ENCODE results near the gene IL36B.

The IL36B gene

DNA sequence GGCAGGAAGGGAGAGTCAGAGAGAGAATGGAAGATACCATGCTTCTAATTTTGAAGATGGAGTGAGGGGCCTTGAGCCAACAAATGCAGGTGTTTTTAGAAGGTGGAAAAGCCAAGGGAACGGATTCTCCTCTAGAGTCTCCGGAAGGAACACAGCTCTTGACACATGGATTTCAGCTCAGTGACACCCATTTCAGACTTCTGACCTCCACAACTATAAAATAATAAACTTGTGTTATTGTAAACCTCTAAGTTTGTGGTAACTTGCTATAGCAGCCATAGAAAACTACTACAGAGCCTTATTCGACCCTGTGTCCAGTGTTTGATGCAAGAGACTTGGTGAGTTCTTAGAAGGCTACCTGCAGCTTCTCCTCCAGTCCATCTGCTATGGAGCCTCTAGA lies 22.9 kb upstream of the IL36B start:
- no peaks in the 10 kb centered on the region for H3K79me2 ChIP-seq (ENCODE audit: control insufficient read depth, insufficient read depth, low read length, unreplicated experiment)
- no peak overlapping the region for H2AFZ ChIP-seq (ENCODE audit: low read length, unreplicated experiment)
- H3K36me3 ChIP-seq (ENCODE audit: insufficient read depth, low read length): no peaks in the 10 kb centered on the region
- H3K4me3 ChIP-seq (ENCODE audit: low read depth, low read length): no peak overlapping the region
- no peak overlapping the region for H3K27ac ChIP-seq (ENCODE audit: low read depth, low read length)
- H3K27me3 ChIP-seq (ENCODE audit: insufficient read depth, low read length): peaks cover 33% of the 10 kb centered on the region
- peaks cover 12% of the 10 kb centered on the region for H3K4me1 ChIP-seq (ENCODE audit: control insufficient read depth, insufficient read depth, low read length, unreplicated experiment)

DNA sequence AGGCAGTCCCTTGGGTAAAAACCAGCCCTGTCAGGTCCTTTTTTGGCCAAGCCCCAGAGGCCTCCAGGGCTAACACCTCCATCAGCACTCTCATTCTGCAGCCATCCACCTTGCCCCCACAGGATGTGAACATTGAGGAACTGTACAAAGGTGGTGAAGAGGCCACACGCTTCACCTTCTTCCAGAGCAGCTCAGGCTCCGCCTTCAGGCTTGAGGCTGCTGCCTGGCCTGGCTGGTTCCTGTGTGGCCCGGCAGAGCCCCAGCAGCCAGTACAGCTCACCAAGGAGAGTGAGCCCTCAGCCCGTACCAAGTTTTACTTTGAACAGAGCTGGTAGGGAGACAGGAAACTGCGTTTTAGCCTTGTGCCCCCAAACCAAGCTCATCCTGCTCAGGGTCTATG lies 22.4 kb upstream of the IL36B start:
- no peak overlapping the region for H2AFZ ChIP-seq (ENCODE audit: low read length, unreplicated experiment)
- no peak overlapping the region for H3K4me3 ChIP-seq (ENCODE audit: low read depth, low read length)
- no peaks in the 10 kb centered on the region for H3K79me2 ChIP-seq (ENCODE audit: control insufficient read depth, insufficient read depth, low read length, unreplicated experiment)
- H3K27ac ChIP-seq (ENCODE audit: low read depth, low read length): no peak overlapping the region
- peaks cover 33% of the 10 kb centered on the region for H3K27me3 ChIP-seq (ENCODE audit: insufficient read depth, low read length)
- no peaks in the 10 kb centered on the region for H3K36me3 ChIP-seq (ENCODE audit: insufficient read depth, low read length)
- H3K4me1 ChIP-seq (ENCODE audit: control insufficient read depth, insufficient read depth, low read length, unreplicated experiment): peaks cover 12% of the 10 kb centered on the region

- Histone ChIP-seq H3K36me3 (ENCODE audit: insufficient read depth, low read length) (no peaks in the 10 kb centered on the region), H2AFZ (ENCODE audit: low read length, unreplicated experiment) (no peak overlapping the region), H3K4me1 (ENCODE audit: control insufficient read depth, insufficient read depth, low read length, unreplicated experiment) (peaks cover 12% of the 10 kb centered on the region), H3K27ac (ENCODE audit: low read depth, low read length) (no peak overlapping the region), H3K27me3 (ENCODE audit: insufficient read depth, low read length) (peaks cover 36% of the 10 kb centered on the region), H3K79me2 (ENCODE audit: control insufficient read depth, insufficient read depth, low read length, unreplicated experiment) (no peaks in the 10 kb centered on the region), H3K4me3 (ENCODE audit: low read depth, low read length) (no peak overlapping the region)
These were observed 20.7 kb upstream of the IL36B start for GRCh38 chr2:113073325-113073834.

- no peaks in the 10 kb centered on the region for H3K36me3 ChIP-seq (ENCODE audit: insufficient read depth, low read length)
- H2AFZ ChIP-seq (ENCODE audit: low read length, unreplicated experiment): no peak overlapping the region
- peaks cover 41% of the 10 kb centered on the region for H3K27me3 ChIP-seq (ENCODE audit: insufficient read depth, low read length)
- H3K4me1 ChIP-seq (ENCODE audit: control insufficient read depth, insufficient read depth, low read length, unreplicated experiment): peaks cover 6% of the 10 kb centered on the region
- H3K79me2 ChIP-seq (ENCODE audit: control insufficient read depth, insufficient read depth, low read length, unreplicated experiment): no peaks in the 10 kb centered on the region
- H3K27ac ChIP-seq (ENCODE audit: low read depth, low read length): no peak overlapping the region
- H3K4me3 ChIP-seq (ENCODE audit: low read depth, low read length): no peak overlapping the region
These were observed 19.9 kb upstream of the IL36B start for GRCh38 chr2:113072584-113072983.

GRCh38 chr2:113070606-113070975 lies 17.9 kb upstream of the IL36B start:
- no peaks in the 10 kb centered on the region for H3K36me3 ChIP-seq (ENCODE audit: insufficient read depth, low read length)
- H3K4me3 ChIP-seq (ENCODE audit: low read depth, low read length): no peak overlapping the region
- peaks cover 44% of the 10 kb centered on the region for H3K27me3 ChIP-seq (ENCODE audit: insufficient read depth, low read length)
- H3K79me2 ChIP-seq (ENCODE audit: control insufficient read depth, insufficient read depth, low read length, unreplicated experiment): no peaks in the 10 kb centered on the region
- H3K27ac ChIP-seq (ENCODE audit: low read depth, low read length): no peak overlapping the region
- H3K4me1 ChIP-seq (ENCODE audit: control insufficient read depth, insufficient read depth, low read length, unreplicated experiment): peaks cover 6% of the 10 kb centered on the region
- no peak overlapping the region for H2AFZ ChIP-seq (ENCODE audit: low read length, unreplicated experiment)

GRCh38 chr2:113069676-113070605 lies 17.3 kb upstream of the IL36B start:
- H3K27me3 ChIP-seq (ENCODE audit: insufficient read depth, low read length): peaks cover 44% of the 10 kb centered on the region
- no peaks in the 10 kb centered on the region for H3K79me2 ChIP-seq (ENCODE audit: control insufficient read depth, insufficient read depth, low read length, unreplicated experiment)
- no peak overlapping the region for H2AFZ ChIP-seq (ENCODE audit: low read length, unreplicated experiment)
- H3K36me3 ChIP-seq (ENCODE audit: insufficient read depth, low read length): no peaks in the 10 kb centered on the region
- no peak overlapping the region for H3K4me3 ChIP-seq (ENCODE audit: low read depth, low read length)
- H3K27ac ChIP-seq (ENCODE audit: low read depth, low read length): no peak overlapping the region
- H3K4me1 ChIP-seq (ENCODE audit: control insufficient read depth, insufficient read depth, low read length, unreplicated experiment): peaks cover 6% of the 10 kb centered on the region

- no peaks in the 10 kb centered on the region for H3K36me3 ChIP-seq (ENCODE audit: insufficient read depth, low read length)
- peaks cover 48% of the 10 kb centered on the region for H3K27me3 ChIP-seq (ENCODE audit: insufficient read depth, low read length)
- H3K27ac ChIP-seq (ENCODE audit: low read depth, low read length): no peak overlapping the region
- H2AFZ ChIP-seq (ENCODE audit: low read length, unreplicated experiment): no peak overlapping the region
- no peaks in the 10 kb centered on the region for H3K79me2 ChIP-seq (ENCODE audit: control insufficient read depth, insufficient read depth, low read length, unreplicated experiment)
- peaks cover 6% of the 10 kb centered on the region for H3K4me1 ChIP-seq (ENCODE audit: control insufficient read depth, insufficient read depth, low read length, unreplicated experiment)
- H3K4me3 ChIP-seq (ENCODE audit: low read depth, low read length): no peak overlapping the region
These were observed 16.2 kb upstream of the IL36B start for GRCh38 chr2:113068706-113069485.

DNA sequence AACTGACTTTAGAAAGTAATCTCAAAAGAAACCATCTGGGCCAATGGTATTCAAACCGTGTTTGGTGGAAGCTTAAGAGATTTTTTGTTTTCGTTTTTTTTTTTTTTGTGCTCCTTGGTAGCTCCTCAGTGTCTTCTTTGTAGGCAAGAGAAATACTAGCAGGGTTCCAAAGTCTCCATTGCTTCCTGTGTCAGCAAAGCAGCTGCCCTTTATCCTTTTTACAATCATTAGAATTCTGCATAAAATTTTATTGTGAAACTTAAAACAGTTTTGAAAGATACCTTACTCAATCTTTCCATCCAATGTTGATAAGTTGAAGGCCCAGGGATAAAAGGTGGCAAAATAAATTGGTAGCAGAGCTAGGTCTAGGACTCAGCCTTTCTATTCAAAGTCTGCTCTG lies 15.6 kb upstream of the IL36B start:
- H3K27ac ChIP-seq (ENCODE audit: low read depth, low read length): no peak overlapping the region
- no peak overlapping the region for H3K4me3 ChIP-seq (ENCODE audit: low read depth, low read length)
- H2AFZ ChIP-seq (ENCODE audit: low read length, unreplicated experiment): no peak overlapping the region
- H3K27me3 ChIP-seq (ENCODE audit: insufficient read depth, low read length): peaks cover 52% of the 10 kb centered on the region
- no peaks in the 10 kb centered on the region for H3K79me2 ChIP-seq (ENCODE audit: control insufficient read depth, insufficient read depth, low read length, unreplicated experiment)
- H3K36me3 ChIP-seq (ENCODE audit: insufficient read depth, low read length): no peaks in the 10 kb centered on the region
- H3K4me1 ChIP-seq (ENCODE audit: control insufficient read depth, insufficient read depth, low read length, unreplicated experiment): peaks cover 6% of the 10 kb centered on the region

DNA sequence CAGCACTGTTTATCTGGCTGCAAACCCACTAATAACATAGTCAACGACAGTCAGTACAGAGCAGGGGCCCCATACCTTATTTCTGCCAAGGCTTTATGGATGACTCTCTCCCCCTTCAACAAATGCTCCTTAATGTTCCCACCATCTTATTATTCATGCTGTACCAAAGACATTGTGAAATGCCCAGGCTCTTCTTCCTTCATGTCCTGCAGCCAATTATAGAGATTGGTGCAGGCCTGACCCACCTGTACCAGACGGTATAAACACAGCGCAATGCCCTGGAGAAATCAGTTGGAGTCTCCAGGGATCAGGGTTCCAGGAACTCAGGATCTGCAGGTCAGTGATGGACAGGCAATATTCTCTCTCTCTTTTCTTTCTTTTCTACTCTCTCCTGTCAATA lies 15.0 kb upstream of the IL36B start, which contains the start of gene IL1F10:
IL1F10 (plus strand) TSS at position 290 of the 400 bp plus-strand sequence. CDS start 4,769 bp downstream, outside the sequence.
- Histone ChIP-seq H3K79me2 (ENCODE audit: control insufficient read depth, insufficient read depth, low read length, unreplicated experiment) (no peaks in the 10 kb centered on the region), H3K4me3 (ENCODE audit: low read depth, low read length) (no peak within 1 kb of the TSS), H3K27ac (ENCODE audit: low read depth, low read length) (no peak within 1 kb of the TSS), H3K4me1 (ENCODE audit: control insufficient read depth, insufficient read depth, low read length, unreplicated experiment) (peaks cover 6% of the 10 kb centered on the region), H3K36me3 (ENCODE audit: insufficient read depth, low read length) (no peaks in the 10 kb centered on the region), H2AFZ (ENCODE audit: low read length, unreplicated experiment) (no peak within 1 kb of the TSS), H3K27me3 (ENCODE audit: insufficient read depth, low read length) (peaks cover 52% of the 10 kb centered on the region)

GRCh38 chr2:113064898-113065297 lies 12.2 kb upstream of the IL36B start:
- Histone ChIP-seq H3K4me3 (ENCODE audit: low read depth, low read length) (no peak overlapping the region), H2AFZ (ENCODE audit: low read length, unreplicated experiment) (no peak overlapping the region), H3K4me1 (ENCODE audit: control insufficient read depth, insufficient read depth, low read length, unreplicated experiment) (peaks cover 4% of the 10 kb centered on the region), H3K79me2 (ENCODE audit: control insufficient read depth, insufficient read depth, low read length, unreplicated experiment) (no peaks in the 10 kb centered on the region), H3K36me3 (ENCODE audit: insufficient read depth, low read length) (no peaks in the 10 kb centered on the region), H3K27me3 (ENCODE audit: insufficient read depth, low read length) (peaks cover 55% of the 10 kb centered on the region), H3K27ac (ENCODE audit: low read depth, low read length) (no peak overlapping the region)
